ENCODE measurements around the gene TECPR2.
"Not testable (repeated sequence)": the region's sequence is repeated elsewhere in the genome, so short reads cannot be mapped to it uniquely, and the experiment has no call there.

TECPR2 gene

GRCh38 chr14:102320671-102321455 is 41.9 kb upstream of the TECPR2 start:
- Histone ChIP-seq H3K4me2 (ENCODE audit: low read length) (peak overlapping the region; percentile 97), H3K9ac (ENCODE audit: low read depth, low read length) (peak overlapping the region; percentile 88), H3K4me3 (ENCODE audit: low read length) (peak overlapping the region; percentile 74), H3K27me3 (ENCODE audit: control insufficient read depth, insufficient read depth, low read length) (no peaks in the 10 kb centered on the region), H3K4me1 (ENCODE audit: control insufficient read depth, insufficient read depth, low read length) (peaks cover 38% of the 10 kb centered on the region), H3K36me3 (ENCODE audit: insufficient read depth, low read length) (peaks cover under 1% of the 10 kb centered on the region), H3K9me3 (replicated peaks; ENCODE audit: low read length) (no peaks in the 10 kb centered on the region)

DNA sequence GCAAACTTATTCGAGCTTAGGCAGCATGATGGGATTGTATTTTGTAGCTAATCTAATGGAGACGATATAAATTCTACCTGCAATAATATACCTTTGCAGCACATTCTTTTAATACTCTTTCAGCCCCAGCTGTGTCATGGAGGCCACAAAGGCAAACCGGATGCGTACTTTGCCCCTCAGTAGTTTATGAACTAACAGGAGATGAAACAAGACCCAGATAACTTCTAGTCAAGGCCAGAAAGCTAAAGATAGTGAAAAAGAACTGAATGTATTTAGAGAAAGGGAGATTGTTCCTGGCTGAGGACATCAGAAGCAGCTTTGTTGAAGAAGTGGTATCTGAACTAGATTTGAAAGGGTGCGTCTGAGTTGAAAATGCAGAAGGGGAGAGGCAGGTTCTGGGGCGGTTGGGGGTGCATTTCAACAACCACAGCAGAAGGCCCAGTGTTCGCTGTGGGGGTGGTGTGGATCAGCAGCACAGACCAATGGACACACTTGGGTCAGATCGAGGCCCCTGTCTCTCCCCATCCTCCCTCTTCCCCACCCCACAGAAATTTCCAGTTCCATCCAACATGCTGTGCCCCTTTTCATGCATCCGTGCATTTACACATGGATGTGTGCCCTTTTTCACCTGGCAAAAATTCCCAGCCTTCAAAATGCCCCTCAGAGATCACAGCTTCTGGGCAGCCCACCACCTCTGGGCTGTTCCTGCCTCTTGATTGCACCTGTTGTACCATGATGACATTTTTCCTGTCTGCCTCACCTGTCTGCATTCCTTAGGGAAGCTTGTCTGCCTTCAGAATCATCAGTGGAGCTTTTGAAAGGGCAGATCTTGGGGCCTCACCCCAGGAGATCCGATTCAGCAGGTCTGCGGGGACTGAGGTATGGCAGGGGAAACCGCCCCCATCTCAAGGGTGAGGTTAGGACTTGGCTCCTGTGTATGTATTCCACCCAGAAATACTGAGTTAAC is 41.0 kb upstream of the TECPR2 start:
- Histone ChIP-seq H3K9me3 (replicated peaks; ENCODE audit: low read length) (no peaks in the 10 kb centered on the region), H3K9ac (ENCODE audit: low read depth, low read length) (peak overlapping the region; percentile 23), H3K4me3 (ENCODE audit: low read length) (no peak overlapping the region), H3K27me3 (ENCODE audit: control insufficient read depth, insufficient read depth, low read length) (no peaks in the 10 kb centered on the region), H3K4me1 (ENCODE audit: control insufficient read depth, insufficient read depth, low read length) (peaks cover 29% of the 10 kb centered on the region), H3K4me2 (ENCODE audit: low read length) (no peak overlapping the region), H3K36me3 (ENCODE audit: insufficient read depth, low read length) (peaks cover 7% of the 10 kb centered on the region)

DNA sequence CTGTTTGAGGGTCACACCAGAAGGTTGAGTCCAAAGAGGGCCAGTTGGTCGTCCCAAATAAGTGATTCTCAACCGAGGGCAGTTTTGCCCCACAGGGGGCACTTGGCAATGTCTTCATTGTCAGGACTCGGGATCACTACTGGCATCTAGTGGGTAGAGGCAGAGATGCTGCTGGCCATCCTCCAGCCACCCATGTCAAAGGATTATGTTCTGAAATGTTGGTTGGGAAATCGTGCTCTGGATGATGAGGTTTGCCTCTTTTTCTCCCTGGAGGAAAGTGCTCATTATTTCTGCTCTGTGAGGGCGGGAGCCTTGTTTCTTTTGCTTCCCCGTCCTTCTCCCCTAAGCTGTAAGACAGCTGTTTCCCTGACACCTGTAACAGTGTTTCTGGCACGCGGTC is 39.6 kb upstream of the TECPR2 start:
- H3K4me1 ChIP-seq (ENCODE audit: control insufficient read depth, insufficient read depth, low read length), result peaks cover 20% of the 10 kb centered on the region
- no peak overlapping the region for H3K9ac ChIP-seq (ENCODE audit: low read depth, low read length)
- peaks cover 11% of the 10 kb centered on the region for H3K36me3 ChIP-seq (ENCODE audit: insufficient read depth, low read length)
- no peaks in the 10 kb centered on the region for H3K27me3 ChIP-seq (ENCODE audit: control insufficient read depth, insufficient read depth, low read length)
- peak overlapping the region; percentile 43 for H3K4me2 ChIP-seq (ENCODE audit: low read length)
- no peak overlapping the region for H3K4me3 ChIP-seq (ENCODE audit: low read length)
- H3K9me3 ChIP-seq (replicated peaks; ENCODE audit: low read length), result no peaks in the 10 kb centered on the region

DNA sequence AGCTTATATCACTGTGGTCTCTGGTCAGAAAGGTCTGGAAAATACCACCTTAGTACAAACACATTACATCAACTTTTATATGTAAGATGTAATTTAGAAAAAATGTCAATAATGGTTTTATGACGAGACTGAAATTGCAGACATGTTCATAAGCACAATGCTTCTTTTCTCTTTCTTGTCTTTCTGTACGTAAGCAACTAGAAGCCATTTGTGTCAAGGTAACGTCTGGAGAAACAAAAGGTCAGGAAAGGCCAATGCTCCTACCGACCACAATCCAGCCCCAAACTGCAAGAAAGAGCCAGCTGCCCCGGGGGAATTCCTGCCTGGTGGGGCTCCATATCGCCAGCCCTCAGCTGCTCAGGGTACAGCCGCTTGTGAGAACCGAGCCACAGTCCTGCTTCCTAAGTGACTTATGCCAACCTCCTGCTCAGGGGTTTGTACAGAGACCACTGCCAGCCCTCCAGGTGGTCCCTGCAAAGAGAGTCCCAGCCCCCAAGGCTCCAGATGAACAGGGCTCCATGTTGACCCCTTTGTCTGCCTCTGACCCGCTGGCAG is 36.9 kb upstream of the TECPR2 start:
- Histone ChIP-seq H3K4me3 (ENCODE audit: low read length) (no peak overlapping the region), H3K9me3 (replicated peaks; ENCODE audit: low read length) (no peaks in the 10 kb centered on the region), H3K4me2 (ENCODE audit: low read length) (no peak overlapping the region), H3K27me3 (ENCODE audit: control insufficient read depth, insufficient read depth, low read length) (no peaks in the 10 kb centered on the region), H3K36me3 (ENCODE audit: insufficient read depth, low read length) (peaks cover 11% of the 10 kb centered on the region), H3K4me1 (ENCODE audit: control insufficient read depth, insufficient read depth, low read length) (peaks cover 6% of the 10 kb centered on the region), H3K9ac (ENCODE audit: low read depth, low read length) (no peak overlapping the region)

- no peaks in the 10 kb centered on the region for H3K9me3 ChIP-seq (replicated peaks; ENCODE audit: low read length)
- peaks cover 12% of the 10 kb centered on the region for H3K36me3 ChIP-seq (ENCODE audit: insufficient read depth, low read length)
- peaks cover 4% of the 10 kb centered on the region for H3K4me1 ChIP-seq (ENCODE audit: control insufficient read depth, insufficient read depth, low read length)
- H3K9ac ChIP-seq (ENCODE audit: low read depth, low read length), result no peak overlapping the region
- no peak overlapping the region for H3K4me3 ChIP-seq (ENCODE audit: low read length)
- no peaks in the 10 kb centered on the region for H3K27me3 ChIP-seq (ENCODE audit: control insufficient read depth, insufficient read depth, low read length)
- H3K4me2 ChIP-seq (ENCODE audit: low read length), result no peak overlapping the region
Observed at GRCh38 chr14:102326583-102326982, 36.2 kb upstream of the TECPR2 start.

- not testable (repeated sequence) for H3K9me3 ChIP-seq (replicated peaks; ENCODE audit: low read length); H3K27me3 ChIP-seq (ENCODE audit: control insufficient read depth, insufficient read depth, low read length); H3K4me1 ChIP-seq (ENCODE audit: control insufficient read depth, insufficient read depth, low read length); H3K9ac ChIP-seq (ENCODE audit: low read depth, low read length); H3K4me3 ChIP-seq (ENCODE audit: low read length); H3K4me2 ChIP-seq (ENCODE audit: low read length)
- peaks cover 22% of the 10 kb centered on the region for H3K36me3 ChIP-seq (ENCODE audit: insufficient read depth, low read length)
Observed at GRCh38 chr14:102329381-102329780, 33.4 kb upstream of the TECPR2 start.

- Histone ChIP-seq H3K36me3 (ENCODE audit: insufficient read depth, low read length) (peaks cover 31% of the 10 kb centered on the region), H3K9me3 (replicated peaks; ENCODE audit: low read length) (no peaks in the 10 kb centered on the region)
Observed at GRCh38 chr14:102330806-102331205, 31.9 kb upstream of the TECPR2 start.

DNA sequence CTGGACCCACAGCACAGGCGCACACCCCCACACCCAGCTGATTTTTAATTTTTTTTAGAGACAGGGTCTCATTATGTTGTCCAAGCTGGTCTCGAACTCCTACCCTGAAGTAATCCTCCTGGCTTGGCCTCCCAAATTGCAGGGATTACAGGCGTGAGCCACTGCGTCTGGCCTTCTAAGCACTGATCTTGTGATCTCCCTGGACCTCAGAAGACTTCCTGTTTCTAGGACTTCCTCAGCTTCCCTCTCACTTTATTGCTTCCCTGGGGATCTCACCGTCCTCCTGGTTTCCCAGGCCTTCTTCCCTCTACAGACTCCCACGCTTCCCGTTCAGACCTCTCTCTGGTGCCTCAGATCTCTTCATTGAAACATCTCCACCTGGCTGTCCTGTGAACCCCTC is 29.4 kb upstream of the TECPR2 start:
- no peak overlapping the region for H3K4me3 ChIP-seq (ENCODE audit: low read length)
- no peak overlapping the region for H3K4me2 ChIP-seq (ENCODE audit: low read length)
- H3K27me3 ChIP-seq (ENCODE audit: control insufficient read depth, insufficient read depth, low read length), result no peaks in the 10 kb centered on the region
- H3K9me3 ChIP-seq (replicated peaks; ENCODE audit: low read length), result no peaks in the 10 kb centered on the region
- no peak overlapping the region for H3K9ac ChIP-seq (ENCODE audit: low read depth, low read length)
- H3K36me3 ChIP-seq (ENCODE audit: insufficient read depth, low read length), result peaks cover 32% of the 10 kb centered on the region
- no peaks in the 10 kb centered on the region for H3K4me1 ChIP-seq (ENCODE audit: control insufficient read depth, insufficient read depth, low read length)

More at GRCh38 chr14:102330806-102331205, 31.9 kb upstream of the TECPR2 start:
- no peaks in the 10 kb centered on the region for H3K4me1 ChIP-seq (ENCODE audit: control insufficient read depth, insufficient read depth, low read length)
- H3K4me2 ChIP-seq (ENCODE audit: low read length), result no peak overlapping the region
- H3K27me3 ChIP-seq (ENCODE audit: control insufficient read depth, insufficient read depth, low read length), result no peaks in the 10 kb centered on the region
- no peak overlapping the region for H3K9ac ChIP-seq (ENCODE audit: low read depth, low read length)
- H3K4me3 ChIP-seq (ENCODE audit: low read length), result no peak overlapping the region

GRCh38 chr14:102333795-102334705 is 28.7 kb upstream of the TECPR2 start:
- H3K9me3 ChIP-seq (replicated peaks; ENCODE audit: low read length), result no peaks in the 10 kb centered on the region
- no peaks in the 10 kb centered on the region for H3K4me1 ChIP-seq (ENCODE audit: control insufficient read depth, insufficient read depth, low read length)
- H3K27me3 ChIP-seq (ENCODE audit: control insufficient read depth, insufficient read depth, low read length), result no peaks in the 10 kb centered on the region
- no peak overlapping the region for H3K4me3 ChIP-seq (ENCODE audit: low read length)
- peaks cover 36% of the 10 kb centered on the region for H3K36me3 ChIP-seq (ENCODE audit: insufficient read depth, low read length)
- no peak overlapping the region for H3K9ac ChIP-seq (ENCODE audit: low read depth, low read length)
- H3K4me2 ChIP-seq (ENCODE audit: low read length), result no peak overlapping the region

DNA sequence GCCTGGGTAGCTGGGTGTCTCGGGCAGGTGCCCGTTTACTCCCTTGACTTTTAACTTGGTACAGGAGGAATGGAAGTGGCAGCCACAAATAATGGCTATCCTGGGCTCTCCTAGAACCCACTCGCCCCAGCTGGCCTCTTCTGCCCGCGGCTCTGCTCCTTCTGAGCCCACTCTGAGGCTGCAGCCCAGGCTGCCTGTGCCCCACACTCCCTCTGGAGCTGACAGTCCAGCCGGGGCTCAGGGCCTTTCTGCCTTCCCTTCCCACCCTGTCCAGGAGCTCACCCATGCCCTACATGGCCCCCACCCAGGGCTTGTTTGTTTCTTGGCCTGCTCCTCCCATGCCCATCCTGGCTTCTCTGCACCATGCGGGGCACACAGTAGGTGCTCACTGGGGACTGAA is 27.6 kb upstream of the TECPR2 start:
- Histone ChIP-seq H3K4me2 (ENCODE audit: low read length) (no peak overlapping the region), H3K4me1 (ENCODE audit: control insufficient read depth, insufficient read depth, low read length) (no peaks in the 10 kb centered on the region), H3K4me3 (ENCODE audit: low read length) (no peak overlapping the region), H3K9ac (ENCODE audit: low read depth, low read length) (no peak overlapping the region), H3K36me3 (ENCODE audit: insufficient read depth, low read length) (peaks cover 38% of the 10 kb centered on the region), H3K27me3 (ENCODE audit: control insufficient read depth, insufficient read depth, low read length) (no peaks in the 10 kb centered on the region), H3K9me3 (replicated peaks; ENCODE audit: low read length) (no peaks in the 10 kb centered on the region)

Measured in skeletal muscle satellite cell (primary cell).